Activated CD8-positive, alpha-beta memory T cell treated with anti-CD3 and anti-CD28 coated beads, Interleukin-2, amount 10 ng/mL, durations not matched to agents 7 days and 5 days (primary cell): ENCODE measurements around the gene TRIM46. TPM values are rescaled to one million over a fixed set of nuclear protein-coding genes. Genes with fewer than 3 reads are reported as not detected.

Experiments used
- ATAC-seq: fragments of 150-1000 bp; cut with Tn5 transposase; one replicate; pipeline ENCODE4 v1.10.0; 2021; ENCODE audit warnings: moderate library complexity
- CTCF ChIA-PET: fragments of 350-600 bp; sonication (Branson Sonifier 250); formaldehyde crosslinking; loops from one replicate; lab custom pipeline; 2021; ENCODE audit warnings: antibody characterized with exemption; lab: Charles Lee
- DNase-seq: peaks from one replicate; pipeline ENCODE4 v3.0.0-alpha.2; 2020
- H3K27ac Mint-ChIP-seq: one replicate; pipeline ENCODE4 v1.8.0; 2021; ENCODE audit warnings: mild to moderate bottlenecking, mixed read lengths
- H3K27me3 Mint-ChIP-seq: one replicate; pipeline ENCODE4 v1.8.0; 2021; ENCODE audit warnings: mixed read lengths
- H3K36me3 Mint-ChIP-seq: one replicate; pipeline ENCODE4 v1.8.0; 2021; ENCODE audit warnings: mild to moderate bottlenecking, mixed read lengths
- H3K4me1 Mint-ChIP-seq: one replicate; pipeline ENCODE4 v1.8.0; 2021; ENCODE audit warnings: mixed read lengths
- H3K4me3 Mint-ChIP-seq: one replicate; pipeline ENCODE4 v1.8.0; 2021; ENCODE audit warnings: mild to moderate bottlenecking, moderate library complexity, mixed read lengths
- H3K9me3 Mint-ChIP-seq: one replicate; pipeline ENCODE4 v1.8.0; 2022; ENCODE audit warnings: low read depth, mixed read lengths
- total RNA-seq, 2 experiments: library from RNA; stranded (reverse); gene quantifications; one replicate each; pipeline ENCODE4 v1.2.3, GENCODE V29; 2021

The TRIM46 gene
- total RNA-seq, 2 experiments from 2014 or later, result 11.2 to 16.1 TPM

GRCh38 chr1:155178441-155179111 is 4.9 kb downstream of the TRIM46 start:
- H3K9me3 Mint-ChIP-seq, result no peaks in the 10 kb centered on the region

GRCh38 chr1:155179112-155180031 is 5.7 kb downstream of the TRIM46 start:
- no peaks in the 10 kb centered on the region for H3K9me3 Mint-ChIP-seq
- no peak for DNase-seq
- H3K4me1 Mint-ChIP-seq, result peaks cover 30% of the 10 kb centered on the region
- no peak overlapping the region for H3K27ac Mint-ChIP-seq
- no peak overlapping the region for H3K4me3 Mint-ChIP-seq
- H3K27me3 Mint-ChIP-seq, result no peaks in the 10 kb centered on the region
- peaks cover 18% of the 10 kb centered on the region for H3K36me3 Mint-ChIP-seq
- CTCF ChIA-PET, result interaction anchor here (2.2 to 2.4 kb wide), 2 partner anchors 12 to 14 kb away, joined by 8 to 13 read pairs; no protein-coding TSS in a partner anchor
- ATAC-seq, result no peak

More at GRCh38 chr1:155178441-155179111, 4.9 kb downstream of the TRIM46 start:
- no peaks in the 10 kb centered on the region for H3K27me3 Mint-ChIP-seq
- no peak overlapping the region for H3K4me3 Mint-ChIP-seq
- H3K4me1 Mint-ChIP-seq, result peaks cover 33% of the 10 kb centered on the region
- ATAC-seq (no peak), DNase-seq (no peak)
- peaks cover 18% of the 10 kb centered on the region for H3K36me3 Mint-ChIP-seq
- CTCF ChIA-PET, result interaction anchor here (0.8 to 2.3 kb wide), 5 partner anchors 11 to 71 kb away, joined by 3 to 27 read pairs (median 3); no protein-coding TSS in a partner anchor
- no peak overlapping the region for H3K27ac Mint-ChIP-seq

GRCh38 chr1:155181371-155182051 is 7.9 kb downstream of the TRIM46 start:
- no peak for ATAC-seq
- CTCF ChIA-PET, result interaction anchor here (1.1 to 2.4 kb wide), 2 partner anchors 12 to 26 kb away, joined by 3 to 13 read pairs; partner anchors contain the start of gene THBS3
- no peak for DNase-seq
- H3K4me3 Mint-ChIP-seq, result no peak overlapping the region
- H3K27ac Mint-ChIP-seq, result no peak overlapping the region
- no peaks in the 10 kb centered on the region for H3K9me3 Mint-ChIP-seq
- peaks cover 18% of the 10 kb centered on the region for H3K36me3 Mint-ChIP-seq
- peaks cover 15% of the 10 kb centered on the region for H3K4me1 Mint-ChIP-seq
- no peaks in the 10 kb centered on the region for H3K27me3 Mint-ChIP-seq

- no peak for DNase-seq
- Mint-ChIP-seq H3K27ac (no peak overlapping the region), H3K27me3 (no peaks in the 10 kb centered on the region), H3K4me3 (no peak overlapping the region), H3K9me3 (no peaks in the 10 kb centered on the region), H3K36me3 (peaks cover 18% of the 10 kb centered on the region), H3K4me1 (peaks cover 10% of the 10 kb centered on the region)
- CTCF ChIA-PET, result no interaction called here
- no peak for ATAC-seq
These were observed 8.5 kb downstream of the TRIM46 start for GRCh38 chr1:155182052-155182550.

GRCh38 chr1:155183775-155184221 is 10.1 kb downstream of the TRIM46 start:
- H3K27me3 Mint-ChIP-seq, result no peaks in the 10 kb centered on the region
- no peak for ATAC-seq
- peaks cover 12% of the 10 kb centered on the region for H3K36me3 Mint-ChIP-seq
- no peaks in the 10 kb centered on the region for H3K9me3 Mint-ChIP-seq
- H3K4me3 Mint-ChIP-seq, result no peak overlapping the region
- CTCF ChIA-PET, result interaction anchor here (1.4 to 2.9 kb wide), 3 partner anchors 9 to 11 kb away, joined by 4 to 16 read pairs (median 11); partner anchors contain the start of gene KRTCAP2
- no peak for DNase-seq
- no peak overlapping the region for H3K27ac Mint-ChIP-seq
- peaks cover 11% of the 10 kb centered on the region for H3K4me1 Mint-ChIP-seq

GRCh38 chr1:155184351-155184811 is 10.7 kb downstream of the TRIM46 start:
- ATAC-seq (no peak), DNase-seq (no peak)
- Mint-ChIP-seq H3K9me3 (no peaks in the 10 kb centered on the region), H3K36me3 (peaks cover 7% of the 10 kb centered on the region), H3K4me3 (no peak overlapping the region), H3K27ac (no peak overlapping the region), H3K27me3 (no peaks in the 10 kb centered on the region), H3K4me1 (peaks cover 11% of the 10 kb centered on the region)
- CTCF ChIA-PET, result interaction anchor here (1.4 to 2.9 kb wide), 3 partner anchors 9 to 12 kb away, joined by 4 to 16 read pairs (median 11); partner anchors contain the start of gene KRTCAP2

GRCh38 chr1:155184835-155185782 is 11.5 kb downstream of the TRIM46 start:
- Mint-ChIP-seq H3K27ac (peak overlapping the region; percentile 10), H3K36me3 (peaks cover 5% of the 10 kb centered on the region), H3K27me3 (no peaks in the 10 kb centered on the region), H3K4me1 (peaks cover 11% of the 10 kb centered on the region), H3K9me3 (no peaks in the 10 kb centered on the region), H3K4me3 (no peak overlapping the region)
- CTCF ChIA-PET, result interaction anchor here (1.1 to 2.9 kb wide), 5 partner anchors 8 to 12 kb away, joined by 3 to 16 read pairs (median 6); partner anchors contain the start of gene KRTCAP2
- ATAC-seq (peak; percentile 54), DNase-seq (no peak)

DNA sequence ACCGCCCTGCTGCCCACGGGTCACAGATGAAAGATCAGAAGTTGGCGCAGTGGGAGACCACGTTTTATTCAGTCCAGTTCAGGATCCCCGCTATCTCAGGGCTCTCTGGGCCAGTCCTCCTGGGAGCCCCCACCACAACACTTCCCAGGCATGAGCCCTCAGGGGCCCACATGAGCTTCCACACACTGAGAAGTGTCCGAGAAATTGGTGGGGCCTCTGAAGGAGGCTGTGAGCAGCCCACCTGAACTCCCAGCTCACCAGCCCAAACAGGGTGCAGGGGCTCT is 12.1 kb downstream of the TRIM46 start:
- no peaks in the 10 kb centered on the region for H3K27me3 Mint-ChIP-seq
- CTCF ChIA-PET, result interaction anchor here (1.1 to 2.9 kb wide), 4 partner anchors 8 to 13 kb away, joined by 3 to 16 read pairs (median 8); partner anchors contain the start of gene KRTCAP2
- ATAC-seq, result no peak

GRCh38 chr1:155186067-155186793 is 12.6 kb downstream of the TRIM46 start:
- Mint-ChIP-seq H3K27me3 (no peaks in the 10 kb centered on the region), H3K27ac (no peak overlapping the region), H3K4me3 (no peak overlapping the region), H3K36me3 (peaks cover 4% of the 10 kb centered on the region), H3K9me3 (no peaks in the 10 kb centered on the region), H3K4me1 (peaks cover 10% of the 10 kb centered on the region)
- CTCF ChIA-PET, result interaction anchor here (1.5 to 2.9 kb wide), 3 partner anchors 8 to 14 kb away, joined by 6 to 16 read pairs (median 11); partner anchors contain the start of gene KRTCAP2
- DNase-seq (no peak), ATAC-seq (no peak)

More for the DNA sequence above, 12.1 kb downstream of the TRIM46 start:
- no peak for DNase-seq
- Mint-ChIP-seq H3K4me1 (peaks cover 11% of the 10 kb centered on the region), H3K9me3 (no peaks in the 10 kb centered on the region), H3K27ac (peak overlapping the region; percentile 10), H3K4me3 (no peak overlapping the region), H3K36me3 (peaks cover 5% of the 10 kb centered on the region)

DNA sequence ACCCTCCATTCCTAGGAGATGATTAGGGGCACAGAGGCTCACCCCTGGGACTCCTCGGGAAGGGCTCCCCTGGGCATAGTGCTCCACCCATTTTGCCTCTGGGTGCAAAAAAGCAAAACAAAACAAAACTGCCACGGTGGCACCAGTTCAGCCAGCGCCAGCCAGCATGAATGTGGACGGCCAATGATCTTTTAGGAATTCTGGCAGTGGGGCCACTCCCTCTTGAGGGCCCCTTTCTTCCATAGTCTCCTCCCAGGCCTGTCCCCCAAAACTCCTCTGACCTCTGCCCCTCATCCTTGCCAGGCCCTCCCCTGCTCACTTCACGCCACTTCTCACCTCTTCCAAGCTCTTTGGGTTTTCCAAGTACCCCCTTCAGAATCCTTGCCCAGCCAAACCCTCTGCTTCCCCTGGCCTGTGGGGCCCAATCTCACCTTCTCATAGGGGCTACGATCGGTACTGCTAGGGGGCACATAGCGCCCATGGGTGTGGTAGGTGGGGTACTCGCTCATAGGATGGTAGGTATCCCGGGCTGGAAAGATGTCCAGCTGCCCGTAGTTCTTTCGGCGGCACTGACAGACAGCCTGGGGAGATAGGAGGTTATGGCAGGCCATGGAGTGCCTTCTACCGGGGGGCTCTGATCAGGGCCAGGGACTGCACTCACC is 13.3 kb downstream of the TRIM46 start:
- CTCF ChIA-PET, result interaction anchor here (1.5 kb wide), 1 partner anchor 14 kb away, joined by 6 read pairs; the partner anchor contains the start of gene KRTCAP2
- no peaks in the 10 kb centered on the region for H3K9me3 Mint-ChIP-seq
- H3K4me1 Mint-ChIP-seq, result peaks cover 10% of the 10 kb centered on the region
- peaks cover 3% of the 10 kb centered on the region for H3K36me3 Mint-ChIP-seq
- H3K27me3 Mint-ChIP-seq, result no peaks in the 10 kb centered on the region
- DNase-seq (no peak), ATAC-seq (no peak)
- no peak overlapping the region for H3K27ac Mint-ChIP-seq
- H3K4me3 Mint-ChIP-seq, result no peak overlapping the region

- ATAC-seq, result no peak
- no peak for DNase-seq
- Mint-ChIP-seq H3K9me3 (no peaks in the 10 kb centered on the region), H3K27ac (no peak overlapping the region), H3K4me3 (no peak overlapping the region), H3K4me1 (peaks cover 15% of the 10 kb centered on the region), H3K36me3 (peaks cover 3% of the 10 kb centered on the region), H3K27me3 (no peaks in the 10 kb centered on the region)
- CTCF ChIA-PET, result interaction anchor here (0.8 to 1.2 kb wide), 2 partner anchors 12 to 15 kb away, joined by 3 to 4 read pairs; partner anchors contain the start of gene KRTCAP2
These were observed 13.8 kb downstream of the TRIM46 start for GRCh38 chr1:155187456-155187891.
